Stimulated activated CD8-positive, alpha-beta memory T cell treated with anti-CD3 and anti-CD28 coated beads, Interleukin-7, amount 100 ng/mL, for 4 hours (primary cell): ENCODE results near the gene ITPRIP.

Experiments
- DNase-seq, 2 donors: peaks; one replicate each; pipeline ENCODE4 v3.0.0-alpha.2; 2020; ENCODE audit warnings: low read depth in 2 of 2

Gene ITPRIP

GRCh38 chr10:104340641-104341040 is 2.4 kb upstream of the ITPRIP start:
- DNase-seq = no peak

- DNase-seq = no peak
These were observed 1.9 kb upstream of the ITPRIP start for GRCh38 chr10:104340111-104340526.

- DNase-seq = no peak
These were observed 1.3 kb upstream of the ITPRIP start for GRCh38 chr10:104339469-104340110.

GRCh38 chr10:104337521-104337984 is 712 bp downstream of the ITPRIP start:
- no peak for DNase-seq

GRCh38 chr10:104336821-104337467 is 1.3 kb downstream of the ITPRIP start:
- no peak for DNase-seq

GRCh38 chr10:104334965-104335650 is 3.2 kb downstream of the ITPRIP start:
- DNase-seq = no peak

- DNase-seq = no peak
These were observed 3.7 kb downstream of the ITPRIP start for GRCh38 chr10:104334561-104334960.

- DNase-seq = no peak
These were observed 4.4 kb downstream of the ITPRIP start for GRCh38 chr10:104333728-104334373.

GRCh38 chr10:104333032-104333727 is 5.1 kb downstream of the ITPRIP start:
- DNase-seq = peak; percentile 44 to 74

GRCh38 chr10:104332243-104333031 is 5.8 kb downstream of the ITPRIP start:
- DNase-seq = no peak

GRCh38 chr10:104331208-104331838 is 6.9 kb downstream of the ITPRIP start:
- no peak for DNase-seq

GRCh38 chr10:104330168-104331110 is 7.8 kb downstream of the ITPRIP start:
- no peak for DNase-seq

- no peak for DNase-seq
These were observed 8.5 kb downstream of the ITPRIP start for GRCh38 chr10:104329735-104330134.

GRCh38 chr10:104328896-104329710 is 9.2 kb downstream of the ITPRIP start:
- DNase-seq = peak; percentile 76 to 81

GRCh38 chr10:104328646-104328895 is 9.7 kb downstream of the ITPRIP start:
- no peak for DNase-seq

GRCh38 chr10:104327745-104328645 is 10.3 kb downstream of the ITPRIP start:
- DNase-seq = no peak

GRCh38 chr10:104326991-104327610 is 11.2 kb downstream of the ITPRIP start:
- no peak for DNase-seq
